Sigmoid colon (tissue), 7 donors: ENCODE measurements around the gene FADS1. TPM values are rescaled to one million over a fixed set of nuclear protein-coding genes. Genes with fewer than 3 reads are reported as not detected.

Source experiments
- DNase-seq: peaks from one replicate; pipeline ENCODE4 v3.0.0-alpha.2; 2019
- H3K27ac ChIP-seq, 4 donors: fragments of 200-600 bp; sonication (generic); one replicate each; pipeline ENCODE4 v1.5.1; 2016 to 2019; ENCODE audit warnings: mild to moderate bottlenecking in 1 of 4
- H3K27me3 ChIP-seq, 3 donors: fragments of 200-600 bp; sonication (generic); one replicate each; pipeline ENCODE4 v1.5.1; 2019; ENCODE audit warnings: mild to moderate bottlenecking in 1 of 3
- H3K36me3 ChIP-seq, 4 donors: fragments of 200-600 bp; sonication (generic); one replicate each; pipeline ENCODE4 v1.5.1; 2016 to 2019
- H3K4me1 ChIP-seq, 4 donors: fragments of 200-600 bp; sonication (generic); one replicate each; pipeline ENCODE4 v1.5.1; 2017 to 2019
- H3K4me3 ChIP-seq, 4 donors: fragments of 200-600 bp; sonication (generic); one replicate each; pipeline ENCODE4 v1.5.1; 2017 to 2019; ENCODE audit warnings: mild to moderate bottlenecking in 2 of 4, moderate library complexity in 1 of 4
- H3K9me3 ChIP-seq, 4 donors: fragments of 200-600 bp in 3 of 4; sonication (generic) in 3 of 4; one replicate each; pipeline versions ENCODE4 v1.5.1 to v1.6.1; 2013 to 2019
- CTCF ChIP-seq, 4 experiments: fragments of 450-650 bp in 3 of 4; fragments of 200-600 bp in 1 of 4; IDR thresholded peaks; one replicate each; pipeline ENCODE4 v1.5.1; 2016 to 2019; ENCODE audit warnings: antibody characterized with exemption in 4 of 4, mild to moderate bottlenecking in 3 of 4, moderate library complexity in 2 of 4
- EP300 ChIP-seq, 4 donors: sonication (generic); formaldehyde crosslinking; IDR thresholded peaks; one replicate each; pipeline ENCODE4 v1.6.1; 2017; ENCODE audit warnings: antibody characterized with exemption in 4 of 4
- POLR2A ChIP-seq, 2 donors: fragments of 450-650 bp; IDR thresholded peaks; one replicate each; pipeline ENCODE4 v1.6.1; 2016; ENCODE audit warnings: antibody characterized with exemption in 2 of 2, mild to moderate bottlenecking in 2 of 2, moderate library complexity in 2 of 2
- POLR2AphosphoS5 ChIP-seq, 4 donors: sonication (generic); formaldehyde crosslinking; IDR thresholded peaks; one replicate each; pipeline ENCODE4 v1.6.1; 2017; ENCODE audit warnings: antibody characterized with exemption in 4 of 4
- WGBS, 2 donors: extraction: QIAGEN DNeasy Blood & Tissue Kit; methylation state at CpG; one replicate each; pipeline ENCODE4 v1.1.7; 2013; 5-methylcytosine and 5-hydroxymethylcytosine counted together
- intact Hi-C: fragments of 100-400 bp; cut with DNase I; formaldehyde crosslinking; loops from one replicate; pipeline ENCODE4 v1.15.1; 2023
- polyA plus RNA-seq, 3 donors: library from polyadenylated mRNA; stranded (reverse); fragments of 200-250 nt; gene quantifications; one replicate each; pipeline ENCODE4 v1.2.3, GENCODE V29; 2013
- total RNA-seq, 4 donors: library from RNA; depleted of rRNA; stranded (reverse); fragments of >200 nt; gene quantifications; one replicate each; pipeline ENCODE4 v1.1.0, GENCODE V29; 2016
- donor health status: healthy with polysubstance abuse.
- donor health status: Bipolar disorder and iron deficiency.
- donor health status: healthy.

FADS1 gene
- total and polyA plus RNA-seq, 7 donors = 1.2 to 17.7 (median 12.6) TPM

- DNase-seq = no peak
- WGBS, 2 donors = 96 to 98% methylated on average over 4 of the region's 4 CpGs
- no peaks in the 10 kb centered on the region for H3K9me3 ChIP-seq
- H3K27ac ChIP-seq = no peak overlapping the region
- peaks cover 0 to 49% (median 6%) of the 10 kb centered on the region in 4 donors for H3K36me3 ChIP-seq
- TF ChIP-seq POLR2AphosphoS5 (IDR thresholded peaks at IDR 0.05) (no peak), CTCF (IDR thresholded peaks at IDR 0.05) (no peak), EP300 (IDR thresholded peaks at IDR 0.05) (no peak), POLR2A (IDR thresholded peaks at IDR 0.05) (no peak)
- H3K4me1 ChIP-seq = peaks cover 0 to 22% (median 16%) of the 10 kb centered on the region in 4 donors
- H3K27me3 ChIP-seq = no peaks in the 10 kb centered on the region
- no peak overlapping the region for H3K4me3 ChIP-seq
- intact Hi-C loops = no loop called here
Observed at GRCh38 chr11:61812736-61813411, 3.9 kb downstream of the FADS1 start.

- 94 to 95% methylated on average over 5 of the region's 5 CpGs for WGBS, 2 donors
- TF ChIP-seq EP300 (IDR thresholded peaks at IDR 0.05) (no peak), POLR2AphosphoS5 (IDR thresholded peaks at IDR 0.05) (no peak), CTCF (IDR thresholded peaks at IDR 0.05) (no peak), POLR2A (IDR thresholded peaks at IDR 0.05) (no peak)
- no peak overlapping the region for H3K4me3 ChIP-seq
- intact Hi-C loops = no loop called here
- no peaks in the 10 kb centered on the region for H3K9me3 ChIP-seq
- peaks cover 0 to 60% (median 6%) of the 10 kb centered on the region in 4 donors for H3K36me3 ChIP-seq
- H3K4me1 ChIP-seq = peaks cover 0 to 15% (median 10%) of the 10 kb centered on the region in 4 donors
- DNase-seq = no peak
- H3K27ac ChIP-seq = no peak overlapping the region
- H3K27me3 ChIP-seq = no peaks in the 10 kb centered on the region
Observed at GRCh38 chr11:61811831-61812230, 5.0 kb downstream of the FADS1 start.

- Histone ChIP-seq H3K36me3 (peaks cover 0 to 68% (median 6%) of the 10 kb centered on the region in 4 donors), H3K27me3 (no peaks in the 10 kb centered on the region), H3K27ac (no peak overlapping the region), H3K9me3 (no peaks in the 10 kb centered on the region), H3K4me1 (peaks cover 0 to 5% (median 4%) of the 10 kb centered on the region in 4 donors), H3K4me3 (no peak overlapping the region)
- 93 to 96% methylated on average over 8 of the region's 8 CpGs for WGBS, 2 donors
- intact Hi-C loops = no loop called here
- DNase-seq = no peak
- TF ChIP-seq POLR2AphosphoS5 (IDR thresholded peaks at IDR 0.05) = no peak
- no peak for TF ChIP-seq POLR2A (IDR thresholded peaks at IDR 0.05)
- no peak for TF ChIP-seq CTCF (IDR thresholded peaks at IDR 0.05)
- no peak for TF ChIP-seq EP300 (IDR thresholded peaks at IDR 0.05)
Observed at GRCh38 chr11:61810671-61811175, 6.1 kb downstream of the FADS1 start.

- Histone ChIP-seq H3K27ac (no peak overlapping the region), H3K27me3 (no peaks in the 10 kb centered on the region), H3K4me1 (no peaks in the 10 kb centered on the region), H3K4me3 (no peak overlapping the region), H3K9me3 (no peaks in the 10 kb centered on the region), H3K36me3 (peaks cover 0 to 96% (median 7%) of the 10 kb centered on the region in 4 donors)
- TF ChIP-seq CTCF (IDR thresholded peaks at IDR 0.05) (no peak), EP300 (IDR thresholded peaks at IDR 0.05) (no peak), POLR2A (IDR thresholded peaks at IDR 0.05) (no peak), POLR2AphosphoS5 (IDR thresholded peaks at IDR 0.05) (no peak)
- DNase-seq = no peak
- intact Hi-C loops = no loop called here
- WGBS, 2 donors = 94 to 95% methylated on average over 5 of the region's 5 CpGs
Observed at GRCh38 chr11:61806785-61807184, 10.0 kb downstream of the FADS1 start.
